IgD-negative memory B cell (primary cell): ENCODE data around the gene AZU1. TPM values are rescaled to one million over a fixed set of nuclear protein-coding genes. Genes with fewer than 3 reads are reported as not detected.
A peak's percentile ranks its signal among the peaks of the same experiment; 100 is the strongest.

Experiments
- H3K27ac Mint-ChIP-seq, 3 donors: one replicate each; pipeline ENCODE4 v1.8.0; 2020 to 2022; ENCODE audit warnings: mild to moderate bottlenecking in 3 of 3, mixed read lengths in 3 of 3, moderate library complexity in 1 of 3
- H3K27me3 Mint-ChIP-seq: one replicate; pipeline ENCODE4 v1.8.0; 2021; ENCODE audit warnings: mixed read lengths
- H3K36me3 Mint-ChIP-seq: one replicate; pipeline ENCODE4 v1.8.0; 2020; ENCODE audit warnings: mild to moderate bottlenecking, mixed read lengths
- H3K4me1 Mint-ChIP-seq, 3 donors: one replicate each; pipeline ENCODE4 v1.8.0; 2020 to 2022; ENCODE audit warnings: mixed read lengths in 3 of 3, mild to moderate bottlenecking in 1 of 3
- H3K4me3 Mint-ChIP-seq, 4 donors: one replicate each; pipeline ENCODE4 v1.8.0; 2020 to 2022; ENCODE audit warnings: mild to moderate bottlenecking in 4 of 4, mixed read lengths in 4 of 4, moderate library complexity in 3 of 4
- H3K9me3 Mint-ChIP-seq, 3 donors: one replicate each; pipeline ENCODE4 v1.8.0; 2020 to 2021; ENCODE audit warnings: mixed read lengths in 3 of 3, mild to moderate bottlenecking in 1 of 3
- polyA plus RNA-seq: library from polyadenylated mRNA; unstranded; fragments of 300-500 nt; fragmentation: Illumina TruSeq; gene quantifications from one replicate; pipeline ENCODE4 v1.2.3, GENCODE V29; 2021

AZU1 gene
- polyA plus RNA-seq, 1 donor from 2014 or later, result not detected

DNA sequence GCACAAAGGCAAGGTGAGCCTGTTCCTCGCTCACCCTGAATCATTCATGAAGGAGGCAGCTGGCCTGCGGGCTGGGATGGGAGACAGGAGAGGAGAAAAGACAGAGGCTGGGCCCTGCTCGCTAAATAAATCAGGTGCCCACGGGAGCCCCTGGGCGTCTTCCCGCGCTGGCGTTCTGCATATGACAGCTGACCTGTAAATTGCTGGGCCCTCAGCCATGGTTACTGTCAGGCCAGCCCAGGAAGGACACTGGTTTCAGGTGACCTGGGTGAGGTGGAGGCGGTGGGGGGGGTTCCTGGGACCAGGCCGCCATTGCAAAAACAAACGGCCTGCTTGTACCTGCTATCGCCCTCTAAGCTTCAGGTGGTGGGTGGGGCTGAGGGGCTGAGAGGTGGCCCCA is 33.8 kb upstream of the AZU1 start:
- H3K36me3 Mint-ChIP-seq, result no peaks in the 10 kb centered on the region
- H3K27me3 Mint-ChIP-seq, result peaks cover 3% of the 10 kb centered on the region
- no peak overlapping the region for H3K4me3 Mint-ChIP-seq
- H3K27ac Mint-ChIP-seq, result no peak overlapping the region
- H3K4me1 Mint-ChIP-seq, result peaks cover 0 to 7% (median 6%) of the 10 kb centered on the region in 3 donors
- no peaks in the 10 kb centered on the region for H3K9me3 Mint-ChIP-seq

DNA sequence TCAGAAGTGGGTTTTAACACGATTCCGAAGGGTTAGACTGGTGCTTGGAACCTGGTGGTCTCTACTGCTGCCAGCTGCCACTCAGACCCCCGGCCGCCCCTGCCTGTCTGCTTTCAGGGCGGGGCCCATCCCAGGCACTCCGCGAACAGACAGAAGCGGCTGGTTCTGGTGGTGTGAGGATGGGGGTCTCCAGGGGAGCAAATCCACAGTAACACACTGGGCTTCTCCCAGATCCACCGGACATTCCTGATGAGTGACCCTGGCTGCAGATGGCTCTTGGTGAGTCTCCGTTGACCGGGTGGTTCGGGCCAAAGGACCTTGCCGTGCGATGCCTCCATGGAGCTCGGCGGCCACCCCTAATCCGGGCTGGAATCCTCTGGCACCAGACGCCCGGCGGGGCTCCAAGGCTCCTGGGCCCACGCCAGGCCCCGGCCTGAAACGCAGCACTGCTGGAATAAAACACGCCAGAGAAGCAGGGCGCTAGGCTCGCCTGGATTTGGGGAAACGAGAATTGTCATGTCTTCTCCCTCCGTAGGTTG is 32.5 kb upstream of the AZU1 start:
- peaks cover 1% of the 10 kb centered on the region for H3K27me3 Mint-ChIP-seq
- no peaks in the 10 kb centered on the region for H3K9me3 Mint-ChIP-seq
- H3K36me3 Mint-ChIP-seq, result no peaks in the 10 kb centered on the region
- no peak overlapping the region for H3K4me3 Mint-ChIP-seq
- peaks cover 4 to 18% (median 16%) of the 10 kb centered on the region in 3 donors for H3K4me1 Mint-ChIP-seq
- H3K27ac Mint-ChIP-seq, result no peak overlapping the region

DNA sequence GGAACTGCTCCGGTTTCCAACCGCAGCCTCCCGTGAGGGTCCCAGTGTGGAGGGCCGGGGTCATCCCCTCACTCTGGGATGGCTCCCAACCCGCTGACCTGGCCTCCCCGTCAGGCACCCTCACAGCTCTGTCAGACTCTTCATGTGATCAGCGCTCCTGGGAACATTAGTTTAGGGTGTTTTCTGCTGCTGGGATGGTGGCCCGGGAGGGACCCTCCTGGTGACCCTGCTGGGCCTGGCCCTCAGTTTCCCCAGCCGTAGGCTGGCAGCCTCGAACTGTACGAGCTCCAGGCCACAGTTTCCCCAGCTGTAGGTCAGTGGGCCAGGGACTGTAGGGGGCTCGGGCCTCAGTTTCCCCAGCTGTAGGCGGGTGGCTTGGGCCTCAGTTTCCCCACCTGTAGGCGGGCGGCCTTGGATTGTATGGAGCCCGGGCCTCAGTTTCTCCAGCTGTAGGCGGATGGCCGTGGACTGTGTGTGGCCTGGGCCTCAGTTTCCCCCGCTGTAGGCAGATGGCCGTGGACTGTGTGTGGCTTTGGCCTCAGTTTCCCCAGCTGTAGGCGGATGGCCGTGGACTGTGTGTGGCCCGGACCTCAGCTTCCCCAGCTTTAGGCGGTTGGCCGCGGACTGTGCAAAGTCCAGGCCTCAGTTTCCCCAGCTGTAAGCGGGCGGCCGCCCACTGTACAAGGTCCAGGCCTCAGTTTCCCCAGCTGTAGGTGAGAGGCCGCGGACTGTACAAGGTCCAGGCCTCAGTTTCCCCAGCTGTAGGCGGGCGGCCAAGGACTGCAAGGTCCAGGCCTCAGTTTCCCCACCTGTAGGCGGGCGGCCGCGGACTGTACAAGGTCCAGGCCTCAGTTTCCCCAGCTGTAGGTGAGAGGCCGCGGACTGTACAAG is 31.7 kb upstream of the AZU1 start:
- Mint-ChIP-seq H3K27ac (no peak overlapping the region), H3K9me3 (no peaks in the 10 kb centered on the region), H3K4me3 (peak overlapping the region in 2 of 4 donors; percentile 12 to 60)

DNA sequence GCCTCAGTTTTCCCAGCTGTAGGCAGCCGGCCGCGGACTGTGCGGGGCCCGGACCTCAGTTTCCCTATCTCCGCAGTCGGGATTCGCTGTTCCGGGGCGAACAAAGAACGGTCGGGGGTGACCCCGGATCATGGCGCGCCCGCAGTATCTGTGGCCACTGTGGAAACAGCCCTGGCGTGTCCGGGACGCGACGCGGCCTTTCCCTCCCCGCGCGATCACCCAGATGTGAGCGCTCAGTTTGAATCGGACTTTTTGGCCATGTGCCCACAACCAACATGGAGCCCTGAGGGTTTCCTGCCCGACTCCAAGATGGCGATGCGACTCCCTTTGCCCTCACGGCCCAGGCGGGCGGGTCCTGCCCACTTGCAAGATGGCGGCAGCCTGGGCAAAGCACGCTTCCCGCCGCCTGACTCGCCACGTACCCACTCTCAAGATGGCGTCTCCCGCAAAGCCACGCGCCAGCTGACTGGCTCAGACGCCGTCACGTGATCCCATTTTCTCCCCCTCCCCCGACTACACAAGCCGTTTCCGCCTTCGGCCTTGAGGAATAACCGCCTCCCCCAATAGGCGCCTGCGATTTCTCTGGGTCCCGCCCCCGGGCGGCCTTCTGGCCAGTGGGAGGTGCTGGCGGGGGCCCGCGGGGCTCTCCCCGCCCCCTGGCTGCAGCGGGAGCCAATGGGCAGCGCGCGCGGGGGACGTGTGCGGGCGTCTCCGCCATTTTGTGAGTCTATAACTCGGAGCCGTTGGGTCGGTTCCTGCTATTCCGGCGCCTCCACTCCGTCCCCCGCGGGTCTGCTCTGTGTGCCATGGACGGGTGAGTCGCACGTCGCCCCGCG is 30.7 kb upstream of the AZU1 start, which contains the start of gene PTBP1:
Gene PTBP1, plus strand, starts transcription at position 761 of the 836 bp plus-strand sequence. Its CDS starts 46 bp downstream, at position 807.
- peak within 1 kb of the TSS; percentile 92 to 97 (median 94) for H3K4me3 Mint-ChIP-seq
- no peaks in the 10 kb centered on the region for H3K9me3 Mint-ChIP-seq
- no peaks in the 10 kb centered on the region for H3K36me3 Mint-ChIP-seq
- peak within 1 kb of the TSS; percentile 83 to 99 (median 96) for H3K27ac Mint-ChIP-seq
- H3K27me3 Mint-ChIP-seq, result no peaks in the 10 kb centered on the region
- H3K4me1 Mint-ChIP-seq, result peaks cover 15 to 24% (median 23%) of the 10 kb centered on the region in 3 donors

More for the DNA sequence above, 31.7 kb upstream of the AZU1 start:
- no peaks in the 10 kb centered on the region for H3K36me3 Mint-ChIP-seq
- H3K27me3 Mint-ChIP-seq, result peaks cover under 1% of the 10 kb centered on the region
- H3K4me1 Mint-ChIP-seq, result peaks cover 10 to 23% (median 21%) of the 10 kb centered on the region in 3 donors

GRCh38 chr19:797528-798414 is 29.9 kb upstream of the AZU1 start:
- Mint-ChIP-seq H3K9me3 (no peaks in the 10 kb centered on the region), H3K27me3 (no peaks in the 10 kb centered on the region), H3K27ac (peak overlapping the region; percentile 83 to 99 (median 96)), H3K36me3 (no peaks in the 10 kb centered on the region), H3K4me3 (peak overlapping the region; percentile 87 to 94 (median 90)), H3K4me1 (peaks cover 17 to 28% (median 23%) of the 10 kb centered on the region in 3 donors)

DNA sequence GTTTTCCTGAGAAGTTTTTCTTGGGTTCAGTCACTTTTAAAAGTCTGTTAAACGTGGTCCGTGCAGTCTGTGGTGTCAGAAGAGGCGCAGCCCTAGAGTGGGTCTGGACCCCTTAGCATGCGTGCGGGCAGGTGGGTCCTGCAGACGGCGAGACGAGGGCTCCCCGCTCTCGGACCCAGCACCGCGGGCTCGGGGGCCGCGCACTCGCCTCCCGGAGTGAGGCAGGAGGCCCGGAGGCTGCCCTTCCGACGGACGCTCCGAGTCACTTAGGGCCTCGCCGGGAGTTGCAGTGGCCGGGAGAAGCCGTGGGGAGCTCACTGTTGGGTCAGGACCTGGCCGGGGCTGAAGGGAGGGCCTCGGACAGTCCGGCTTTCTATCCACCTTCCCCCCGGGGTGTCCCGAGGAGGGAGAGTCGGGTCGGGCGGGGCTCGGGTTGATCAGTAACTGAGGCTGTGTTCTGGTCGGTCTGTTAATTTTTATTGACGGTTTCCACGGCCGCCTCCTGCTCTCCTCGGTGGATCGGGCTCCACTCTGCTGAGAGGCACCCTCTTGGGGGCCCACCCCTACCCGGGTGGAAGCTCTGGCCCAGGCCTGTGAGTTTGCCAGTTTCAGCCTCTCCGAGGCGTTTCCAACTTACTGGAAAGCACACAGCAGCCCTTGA is 29.1 kb upstream of the AZU1 start:
- no peaks in the 10 kb centered on the region for H3K9me3 Mint-ChIP-seq
- peaks cover 21 to 28% (median 23%) of the 10 kb centered on the region in 3 donors for H3K4me1 Mint-ChIP-seq
- peak overlapping the region; percentile 87 to 94 (median 90) for H3K4me3 Mint-ChIP-seq
- peak overlapping the region; percentile 55 to 99 (median 96) for H3K27ac Mint-ChIP-seq
- no peaks in the 10 kb centered on the region for H3K27me3 Mint-ChIP-seq
- H3K36me3 Mint-ChIP-seq, result no peaks in the 10 kb centered on the region

GRCh38 chr19:799076-799881 is 28.4 kb upstream of the AZU1 start:
- peaks cover 22 to 28% (median 23%) of the 10 kb centered on the region in 3 donors for H3K4me1 Mint-ChIP-seq
- peak overlapping the region; percentile 55 to 99 (median 94) for H3K27ac Mint-ChIP-seq
- H3K36me3 Mint-ChIP-seq, result no peaks in the 10 kb centered on the region
- H3K4me3 Mint-ChIP-seq, result peak overlapping the region; percentile 87 to 94 (median 88)
- no peaks in the 10 kb centered on the region for H3K27me3 Mint-ChIP-seq
- H3K9me3 Mint-ChIP-seq, result no peaks in the 10 kb centered on the region

DNA sequence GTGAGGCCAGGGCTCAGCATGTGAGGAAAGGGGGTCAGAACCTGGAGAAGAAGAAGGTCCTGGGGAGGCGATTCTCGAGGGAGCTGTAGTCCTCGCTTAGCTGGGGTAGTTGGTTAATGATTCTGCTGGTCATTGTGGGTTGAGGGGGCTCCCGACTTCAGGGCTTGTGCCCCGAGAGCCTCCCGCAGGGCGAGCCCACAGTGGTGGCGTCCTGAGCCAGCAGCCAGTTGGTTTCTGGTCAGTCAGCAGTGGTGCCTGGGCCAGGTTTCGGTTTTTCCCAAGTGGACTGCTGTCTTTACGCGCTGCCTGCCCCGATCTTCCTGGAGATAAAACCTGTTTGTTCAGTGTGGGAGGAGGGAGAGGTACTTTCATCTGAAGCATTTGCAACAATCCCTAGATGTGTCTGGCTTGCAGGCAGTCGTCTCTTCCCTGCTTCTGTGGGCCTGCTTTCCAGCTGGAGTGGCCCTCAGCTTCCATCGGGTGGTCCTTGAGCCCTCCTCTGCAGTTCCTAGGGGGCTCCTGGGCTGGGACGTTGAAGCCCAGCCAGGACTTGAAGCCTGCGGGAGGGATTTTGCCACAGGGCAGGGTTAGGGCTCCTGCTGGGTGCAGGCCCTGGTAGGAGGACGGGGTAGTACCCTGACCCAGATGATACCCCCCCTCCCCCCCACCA is 27.1 kb upstream of the AZU1 start:
- Mint-ChIP-seq H3K27me3 (no peaks in the 10 kb centered on the region), H3K27ac (peak overlapping the region in 2 of 3 donors; percentile 88 to 99), H3K36me3 (no peaks in the 10 kb centered on the region), H3K4me1 (peaks cover 22 to 28% (median 23%) of the 10 kb centered on the region in 3 donors), H3K9me3 (no peaks in the 10 kb centered on the region), H3K4me3 (peak overlapping the region; percentile 28 to 94 (median 65))

- Mint-ChIP-seq H3K36me3 (no peaks in the 10 kb centered on the region), H3K4me3 (peak overlapping the region in 3 of 4 donors; percentile 52 to 84 (median 55)), H3K27ac (peak overlapping the region in 2 of 3 donors; percentile 50 to 51), H3K4me1 (peaks cover 22 to 28% (median 23%) of the 10 kb centered on the region in 3 donors), H3K27me3 (no peaks in the 10 kb centered on the region), H3K9me3 (no peaks in the 10 kb centered on the region)
Observed at GRCh38 chr19:801030-801860, 26.4 kb upstream of the AZU1 start.

DNA sequence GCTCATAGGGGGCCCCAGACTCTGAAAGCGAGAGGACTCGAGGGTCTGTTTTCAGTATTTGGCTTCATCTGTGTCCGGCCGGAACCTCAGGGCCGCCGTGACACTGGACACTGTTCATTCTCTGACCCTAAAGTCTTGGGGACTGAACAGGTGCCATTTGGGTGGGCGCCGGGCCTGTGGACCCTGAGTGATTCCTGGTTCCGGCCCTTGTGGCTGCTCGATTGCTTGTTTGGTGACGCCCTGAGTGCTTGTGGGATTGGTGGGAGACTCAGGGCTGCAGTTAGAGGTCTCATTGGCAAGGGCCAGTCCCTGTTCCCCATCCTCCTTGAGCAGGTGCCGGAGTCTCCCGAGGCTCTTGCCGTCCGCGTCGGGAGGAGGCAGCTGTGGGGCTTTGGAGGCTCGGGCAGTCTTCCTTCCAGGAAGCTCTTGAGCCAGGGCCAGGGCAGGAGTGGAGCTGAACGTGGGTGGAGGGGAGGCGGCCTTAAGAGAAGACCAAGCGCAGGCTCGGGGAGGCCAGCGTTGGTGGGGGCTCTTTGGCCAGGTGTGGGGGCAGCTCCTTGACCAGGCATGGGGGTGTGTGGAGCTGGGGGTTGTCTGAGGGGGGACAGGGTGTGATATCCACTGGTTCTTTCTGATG is 25.7 kb upstream of the AZU1 start:
- Mint-ChIP-seq H3K36me3 (no peaks in the 10 kb centered on the region), H3K27me3 (no peaks in the 10 kb centered on the region), H3K4me1 (peaks cover 19 to 24% (median 22%) of the 10 kb centered on the region in 3 donors), H3K4me3 (peak overlapping the region in 3 of 4 donors; percentile 32 to 84 (median 74)), H3K27ac (peak overlapping the region in 2 of 3 donors; percentile 50 to 85), H3K9me3 (no peaks in the 10 kb centered on the region)

DNA sequence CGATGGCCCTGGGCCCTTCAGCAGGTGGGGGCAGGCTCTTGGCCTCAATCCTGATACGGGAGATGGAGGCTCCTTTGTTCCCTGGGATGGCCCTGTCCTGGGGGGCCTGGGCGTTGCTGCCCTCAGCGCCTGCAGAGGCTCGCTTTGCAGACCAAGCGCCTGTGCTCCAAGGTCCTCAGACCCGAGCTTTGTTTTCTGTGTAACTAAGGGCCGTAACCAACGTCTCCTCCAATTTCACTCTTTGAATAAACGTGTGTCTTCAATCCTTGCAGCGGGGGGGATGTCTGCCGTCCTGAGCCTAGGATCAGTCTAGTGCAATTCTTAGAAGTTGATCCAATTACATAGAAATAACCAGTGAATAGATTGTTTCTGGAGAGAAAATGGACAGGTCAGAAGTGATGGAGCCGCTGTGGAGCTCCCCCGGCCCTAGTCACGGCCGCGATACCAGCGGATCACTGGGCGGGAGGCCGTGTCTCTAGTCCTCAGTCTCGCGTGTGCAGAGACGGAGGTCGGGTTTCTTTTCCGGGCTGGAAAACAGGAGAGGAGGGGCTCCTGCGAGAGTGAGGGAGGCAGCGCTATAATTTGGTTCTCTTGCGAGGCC is 25.0 kb upstream of the AZU1 start:
- H3K27me3 Mint-ChIP-seq, result no peaks in the 10 kb centered on the region
- H3K4me3 Mint-ChIP-seq, result peak overlapping the region in 1 of 4 donors; percentile 74
- H3K36me3 Mint-ChIP-seq, result peaks cover 6% of the 10 kb centered on the region
- peaks cover 20 to 24% (median 22%) of the 10 kb centered on the region in 3 donors for H3K4me1 Mint-ChIP-seq
- H3K9me3 Mint-ChIP-seq, result no peaks in the 10 kb centered on the region
- peak overlapping the region in 1 of 3 donors; percentile 85 for H3K27ac Mint-ChIP-seq
